Measurements from ENCODE around the gene USP11. TPM values are rescaled to one million over a fixed set of nuclear protein-coding genes. Genes with fewer than 3 reads are reported as not detected.

USP11 gene
- total RNA-seq, 4 donors from 2014 or later = 23.8 to 47.8 (median 28.1) TPM

GRCh38 chrX:47250017-47250347, 17.2 kb downstream of the USP11 start:
- TF ChIP-seq CTCF (IDR thresholded peaks at IDR 0.05; ENCODE audit: low read depth) = no peak

- no peak for TF ChIP-seq CTCF (IDR thresholded peaks at IDR 0.05; ENCODE audit: low read depth)
Measured at GRCh38 chrX:47264483-47265173, 31.8 kb downstream of the USP11 start.

GRCh38 chrX:47266643-47267042, 33.8 kb downstream of the USP11 start:
- TF ChIP-seq CTCF (IDR thresholded peaks at IDR 0.05; ENCODE audit: low read depth) = no peak

- no peak for TF ChIP-seq CTCF (IDR thresholded peaks at IDR 0.05; ENCODE audit: low read depth)
Measured at GRCh38 chrX:47272013-47272408, 39.2 kb downstream of the USP11 start.

- no peak for TF ChIP-seq CTCF (IDR thresholded peaks at IDR 0.05; ENCODE audit: low read depth)
Measured at GRCh38 chrX:47273011-47273730, 40.4 kb downstream of the USP11 start.

GRCh38 chrX:47278691-47279090, 45.9 kb downstream of the USP11 start:
- no peak for TF ChIP-seq CTCF (IDR thresholded peaks at IDR 0.05; ENCODE audit: low read depth)

GRCh38 chrX:47283015-47283771, 50.4 kb downstream of the USP11 start:
- TF ChIP-seq CTCF (IDR thresholded peaks at IDR 0.05; ENCODE audit: low read depth) = no peak
